NCI-H1417 treated with DMSO at 0.1 percent for 48 hours (cell line): ENCODE data around the gene BTBD17.
"Not testable (repeated sequence)": the region's sequence is repeated elsewhere in the genome, so short reads cannot be mapped to it uniquely, and the experiment has no call there.

Experiments used
- DNase-seq: peaks from one replicate; lab custom pipeline; 2025; lab: John Stamatoyannopoulos, UW

The BTBD17 gene

DNA sequence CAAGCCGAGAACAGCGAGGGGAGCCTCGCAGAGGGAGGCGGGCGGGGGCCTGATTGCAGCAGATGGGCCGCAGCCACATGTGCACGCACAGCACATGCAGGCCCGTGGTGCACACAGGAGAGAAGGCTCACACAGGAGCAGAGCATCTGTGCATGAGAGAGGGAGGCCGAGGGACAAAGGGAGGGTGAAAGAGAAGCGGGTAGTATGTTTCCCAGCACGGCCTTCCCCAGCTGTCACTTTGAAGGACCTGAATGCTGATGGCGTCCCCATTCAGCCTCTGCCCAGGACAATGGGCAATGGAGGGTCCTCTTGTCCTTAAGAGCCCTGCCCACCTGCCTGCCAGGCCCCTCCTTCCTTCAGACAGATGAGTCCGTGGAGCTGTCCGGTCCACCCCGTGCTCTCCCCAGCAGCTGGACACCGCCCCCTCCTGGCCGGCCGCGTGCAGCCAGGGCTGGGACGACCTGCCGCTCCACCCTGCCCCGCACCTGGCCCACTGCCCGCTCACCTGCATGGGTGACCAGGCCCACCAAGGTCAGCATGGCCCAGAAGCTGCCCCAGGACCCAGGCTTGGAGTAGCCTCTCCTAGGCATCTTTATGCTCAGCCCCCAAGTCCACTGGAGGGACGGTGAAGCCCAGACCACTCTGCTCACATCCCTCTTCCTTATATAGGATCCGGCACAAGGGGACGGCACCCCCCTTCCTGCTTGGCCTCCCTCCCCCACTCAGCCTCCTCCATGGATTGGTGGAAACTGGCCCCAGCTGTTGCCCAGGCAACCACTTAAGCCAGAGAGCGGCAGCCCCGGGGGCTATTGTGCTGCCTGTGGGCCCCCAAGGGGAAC lies at the start of gene BTBD17:
Gene BTBD17 (minus strand): TSS at position 639 of the 839 bp plus-strand sequence. CDS start 49 bp downstream, at position 590.
- DNase-seq: peak; percentile 38

DNA sequence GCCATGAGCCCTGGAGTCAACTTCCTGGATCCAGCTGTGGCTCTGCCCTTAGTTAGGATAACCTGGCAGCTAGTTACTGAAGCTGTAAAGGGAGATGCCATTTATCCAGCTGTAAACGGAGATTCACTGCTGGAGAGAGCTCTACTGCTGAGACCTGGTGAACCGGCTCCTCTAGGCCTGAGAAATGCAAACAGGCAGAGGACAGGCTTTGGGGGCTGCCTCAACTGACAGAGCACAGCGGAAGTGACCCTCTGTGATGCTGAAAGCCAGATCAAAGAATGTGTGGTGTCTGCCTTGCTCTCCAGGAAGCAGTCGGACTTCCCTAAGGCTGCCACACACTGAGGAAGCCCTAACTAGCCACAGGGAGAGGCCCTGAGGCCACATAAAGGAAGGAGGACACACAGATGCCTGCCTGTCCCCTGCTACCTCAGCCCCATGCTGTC lies 48.4 kb upstream of the BTBD17 start:
- no peak for DNase-seq

DNA sequence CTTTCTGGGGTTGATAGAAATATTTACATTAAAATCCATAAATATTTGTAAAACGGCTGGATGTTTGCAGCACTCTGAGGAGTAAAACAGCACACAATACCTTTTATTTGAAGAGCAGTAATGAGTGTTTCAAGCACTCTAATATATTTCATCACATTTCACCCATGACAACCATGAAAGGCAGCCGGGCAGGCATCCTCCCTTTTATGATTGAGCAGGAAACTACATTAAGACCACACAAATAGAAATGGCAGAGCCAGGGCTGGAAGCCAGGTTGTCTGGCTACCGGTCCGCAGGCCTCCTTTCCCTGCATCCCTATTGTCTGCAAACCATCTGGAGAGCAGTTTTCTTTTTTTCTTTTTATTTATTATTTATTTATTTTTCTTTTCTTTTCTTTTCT lies 47.1 kb upstream of the BTBD17 start:
- peak; percentile 69 for DNase-seq

DNA sequence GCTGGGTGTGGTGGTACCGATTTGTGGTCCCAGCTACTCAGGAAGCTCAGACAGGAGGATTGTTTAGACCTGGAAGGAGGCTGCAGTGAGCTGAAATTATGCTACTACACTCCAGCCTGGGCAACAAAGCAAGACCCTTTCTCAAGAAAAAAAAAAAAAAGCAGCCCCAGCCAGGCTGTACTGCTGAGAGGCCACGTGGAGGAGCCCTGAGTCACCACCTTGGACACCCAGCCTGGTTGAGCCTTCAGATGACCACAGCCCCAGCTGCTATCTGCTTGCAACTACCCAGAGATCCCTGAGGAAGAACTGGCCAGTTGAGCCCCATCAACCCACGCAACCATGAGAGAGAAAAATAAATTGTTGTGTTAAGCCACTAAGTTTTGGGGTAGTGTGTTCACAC lies 46.6 kb upstream of the BTBD17 start:
- no peak for DNase-seq

DNA sequence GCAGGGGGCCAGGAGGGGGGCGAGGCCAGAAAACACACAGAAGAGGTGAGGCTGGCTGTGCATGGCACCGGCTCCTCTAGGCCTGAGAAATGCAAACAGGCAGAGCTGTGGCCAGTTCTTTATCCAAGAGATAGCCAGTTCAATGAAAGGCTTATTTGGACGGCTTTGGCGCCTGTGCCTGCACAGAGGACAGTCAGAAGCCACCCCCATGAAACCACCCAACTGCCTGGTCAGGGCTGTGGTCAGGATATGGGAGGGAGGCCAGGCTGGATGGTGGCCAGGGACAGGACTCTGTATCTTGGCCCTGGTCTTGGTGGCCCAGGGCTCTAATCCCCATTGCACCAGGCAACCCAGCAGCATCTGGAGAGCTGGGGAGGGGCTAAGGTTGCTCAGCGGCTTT lies 45.7 kb upstream of the BTBD17 start:
- DNase-seq: no peak

GRCh38 chr17:74405311-74405710 lies 43.6 kb upstream of the BTBD17 start:
- DNase-seq: not testable (repeated sequence)

DNA sequence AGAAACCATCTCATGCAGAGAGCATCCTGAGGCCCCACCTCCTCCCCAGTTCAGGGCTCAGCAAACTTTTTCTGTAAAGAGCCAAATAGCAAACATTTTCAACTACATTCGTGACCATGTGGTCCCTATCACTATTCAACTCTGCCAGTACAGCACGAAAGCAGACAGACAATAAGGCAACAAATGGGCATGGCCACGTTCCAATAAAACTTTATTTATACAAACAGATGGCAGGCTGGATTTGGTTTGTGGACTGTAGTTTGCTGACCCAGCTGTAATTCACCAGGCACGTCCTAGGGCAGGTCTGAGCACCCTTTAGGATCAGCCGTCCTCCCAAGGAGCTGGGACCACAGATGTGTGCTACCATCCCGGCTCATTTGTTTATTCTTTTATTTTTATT lies 43.1 kb upstream of the BTBD17 start:
- no peak for DNase-seq

- no peak for DNase-seq
Measured at GRCh38 chr17:74404218-74404617, 42.5 kb upstream of the BTBD17 start.

GRCh38 chr17:74403512-74404137 lies 42.0 kb upstream of the BTBD17 start:
- no peak for DNase-seq

DNA sequence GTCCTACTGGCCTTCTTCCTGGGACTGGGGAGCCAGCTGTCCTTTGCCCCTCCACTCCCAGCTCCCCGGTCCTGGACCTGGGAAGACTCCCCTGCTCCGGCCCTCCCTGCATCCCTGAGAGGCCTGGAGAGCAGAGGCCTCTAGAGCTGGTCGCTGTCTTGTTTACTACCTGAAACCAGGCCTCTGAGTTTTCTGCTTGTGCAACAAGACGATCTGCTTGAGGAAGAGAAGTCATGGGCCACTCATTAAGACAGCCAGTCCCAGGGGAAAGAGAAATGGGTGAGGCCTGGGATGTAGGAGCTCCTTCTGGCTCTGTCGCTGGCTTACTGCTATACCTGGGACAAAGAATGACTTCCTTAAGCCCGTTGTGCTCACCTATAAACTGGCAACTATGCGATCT lies 40.4 kb upstream of the BTBD17 start:
- no peak for DNase-seq

DNA sequence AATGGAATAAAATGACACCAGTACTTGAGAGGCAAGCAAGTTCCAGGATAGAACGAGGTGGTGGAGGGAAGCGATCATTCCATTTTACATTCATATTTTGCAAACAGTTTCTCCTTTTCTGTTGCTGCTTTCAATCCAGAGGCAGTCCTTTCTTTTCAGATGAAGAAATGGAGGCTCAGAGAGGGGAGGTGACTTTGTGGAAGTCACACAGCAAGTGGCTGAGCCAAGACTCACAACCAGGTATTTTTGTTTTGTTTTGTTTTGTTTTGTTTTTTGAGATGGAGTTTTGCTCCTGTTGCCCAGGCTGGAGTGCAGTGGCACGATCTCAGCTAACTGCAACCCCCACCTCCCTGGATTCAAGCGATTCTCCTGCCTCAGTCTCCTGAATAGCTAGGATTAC lies 34.9 kb upstream of the BTBD17 start:
- no peak for DNase-seq

DNA sequence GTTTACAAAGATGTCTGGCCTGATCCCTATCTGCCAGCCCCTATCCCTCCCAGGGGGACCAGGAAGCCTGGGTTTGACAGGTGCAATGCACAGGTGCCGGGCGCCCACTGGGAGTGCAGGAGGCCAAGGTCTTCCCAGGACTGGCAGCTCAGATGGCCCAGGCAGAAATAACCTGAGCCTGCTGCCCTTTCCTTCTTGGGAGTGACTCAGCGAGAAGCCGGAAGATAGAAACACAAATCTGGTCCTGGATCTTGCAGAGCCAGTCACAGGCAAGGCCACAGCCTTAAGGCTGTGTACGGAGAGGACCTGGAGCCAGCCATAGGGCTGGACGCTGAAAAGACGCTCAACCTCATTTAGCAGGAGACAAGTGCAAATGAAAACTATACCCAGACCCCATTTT lies 33.3 kb upstream of the BTBD17 start:
- DNase-seq: no peak

GRCh38 chr17:74394275-74394950 lies 32.7 kb upstream of the BTBD17 start:
- no peak for DNase-seq

DNA sequence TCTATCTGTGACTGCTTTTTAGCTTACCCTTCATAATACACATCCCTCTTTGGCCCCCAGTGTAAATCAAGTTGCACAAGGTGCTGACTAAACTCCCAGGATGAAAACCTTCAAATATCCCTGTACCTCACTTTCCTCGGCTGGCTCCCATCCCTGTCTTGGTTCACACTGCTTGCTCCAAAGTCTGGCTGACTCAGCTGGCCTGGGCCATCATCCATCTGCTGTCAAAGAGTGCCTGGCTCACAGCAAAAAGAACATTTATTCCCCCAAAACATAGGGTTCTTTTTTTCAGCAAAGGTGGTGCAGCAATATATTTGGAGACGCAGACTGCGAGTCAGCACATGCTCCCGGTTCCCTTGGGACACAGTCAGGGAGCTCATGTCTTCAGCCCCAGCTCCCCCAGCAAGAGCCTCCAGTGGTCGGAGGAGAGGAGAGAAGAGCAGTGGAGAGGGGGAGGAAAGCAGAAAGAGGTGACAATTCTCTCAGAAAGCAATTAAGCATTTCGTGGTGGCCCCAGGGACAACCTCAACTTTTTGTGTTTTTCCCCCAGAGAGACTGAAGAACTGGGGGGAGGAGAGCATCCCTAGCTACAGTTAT lies 31.8 kb upstream of the BTBD17 start:
- no peak for DNase-seq

DNA sequence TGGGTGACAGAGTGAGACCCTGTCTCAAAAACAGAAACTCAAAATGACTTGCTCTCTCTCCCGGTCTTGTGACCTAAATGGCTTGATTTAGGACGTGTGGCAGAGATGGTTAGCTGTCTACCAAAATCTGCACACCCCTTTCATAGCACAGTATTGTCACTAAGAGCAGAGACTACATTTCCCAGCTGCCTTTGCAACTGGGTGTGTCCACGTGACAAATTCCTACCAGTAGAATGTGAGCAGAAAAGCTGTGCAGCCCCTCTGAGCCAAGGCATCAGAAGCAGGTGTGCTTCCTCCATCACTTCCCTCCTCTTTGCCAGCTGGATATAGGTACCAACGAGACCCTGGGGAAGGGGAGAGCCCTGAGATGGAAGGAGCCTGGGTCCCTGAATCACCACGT lies 31.2 kb upstream of the BTBD17 start:
- no peak for DNase-seq

- DNase-seq: no peak
Measured at GRCh38 chr17:74391771-74392170, 30.1 kb upstream of the BTBD17 start.

GRCh38 chr17:74390680-74391653 lies 29.3 kb upstream of the BTBD17 start:
- no peak for DNase-seq

DNA sequence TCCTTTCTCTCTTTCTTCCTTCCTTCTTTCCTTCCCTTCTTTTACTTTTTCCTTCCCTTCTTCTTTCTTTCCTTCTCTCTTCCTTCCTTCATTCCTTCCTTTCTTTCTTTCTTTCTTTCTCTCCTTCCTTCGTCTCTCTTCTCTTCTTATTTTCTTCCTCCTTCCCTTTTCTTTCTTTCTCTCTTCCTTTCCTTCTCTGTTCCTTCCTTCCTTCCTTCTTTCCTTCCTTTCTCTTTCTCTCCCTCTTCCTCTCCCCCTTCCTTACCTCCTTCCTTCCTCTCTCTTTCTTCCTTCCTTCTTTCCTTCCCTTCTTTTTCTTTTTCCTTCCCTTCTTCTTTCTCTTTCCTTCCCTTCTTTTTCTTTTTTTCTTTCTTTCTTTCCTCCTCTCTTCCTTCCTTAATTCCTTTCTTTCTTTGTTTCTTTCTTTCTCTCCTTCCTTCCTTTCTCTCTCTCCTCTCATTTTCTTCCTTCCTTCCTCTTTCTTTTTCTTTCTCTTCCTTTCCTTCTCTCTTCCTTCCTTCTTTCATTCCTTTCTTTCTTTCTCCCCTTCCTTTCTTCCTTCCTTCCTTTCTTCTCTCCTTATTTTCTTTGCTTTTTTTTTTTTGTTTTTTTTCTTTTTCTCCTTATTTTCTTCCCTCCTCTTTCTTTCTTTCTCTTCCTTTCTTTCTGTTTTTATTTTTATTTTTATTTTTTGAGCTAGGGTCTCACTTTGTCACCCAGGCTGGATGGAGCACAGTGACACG lies 28.4 kb upstream of the BTBD17 start:
- no peak for DNase-seq

GRCh38 chr17:74389084-74389753 lies 27.6 kb upstream of the BTBD17 start:
- no peak for DNase-seq
